Lung microvascular endothelial cell (primary cell): ENCODE data around the gene RPP38. TPM values are rescaled to one million over a fixed set of nuclear protein-coding genes. Genes with fewer than 3 reads are reported as not detected.
A peak's percentile ranks its signal among the peaks of the same experiment; 100 is the strongest.

Experiments used
- DNase-seq, 2 donors: peaks; one replicate each; pipeline versions ENCODE4 v3.0.0 to v3.0.0-alpha.2; 2010; ENCODE audit warnings: low read depth in 2 of 2
- total RNA-seq: library from RNA; depleted of rRNA; stranded (reverse); fragments of >200 nt; gene quantifications from 2 replicates; pipeline ENCODE4 v1.2.1, GENCODE V29; 2014

Gene RPP38
- 5.4 and 8.5 TPM in 2 replicates for total RNA-seq

DNA sequence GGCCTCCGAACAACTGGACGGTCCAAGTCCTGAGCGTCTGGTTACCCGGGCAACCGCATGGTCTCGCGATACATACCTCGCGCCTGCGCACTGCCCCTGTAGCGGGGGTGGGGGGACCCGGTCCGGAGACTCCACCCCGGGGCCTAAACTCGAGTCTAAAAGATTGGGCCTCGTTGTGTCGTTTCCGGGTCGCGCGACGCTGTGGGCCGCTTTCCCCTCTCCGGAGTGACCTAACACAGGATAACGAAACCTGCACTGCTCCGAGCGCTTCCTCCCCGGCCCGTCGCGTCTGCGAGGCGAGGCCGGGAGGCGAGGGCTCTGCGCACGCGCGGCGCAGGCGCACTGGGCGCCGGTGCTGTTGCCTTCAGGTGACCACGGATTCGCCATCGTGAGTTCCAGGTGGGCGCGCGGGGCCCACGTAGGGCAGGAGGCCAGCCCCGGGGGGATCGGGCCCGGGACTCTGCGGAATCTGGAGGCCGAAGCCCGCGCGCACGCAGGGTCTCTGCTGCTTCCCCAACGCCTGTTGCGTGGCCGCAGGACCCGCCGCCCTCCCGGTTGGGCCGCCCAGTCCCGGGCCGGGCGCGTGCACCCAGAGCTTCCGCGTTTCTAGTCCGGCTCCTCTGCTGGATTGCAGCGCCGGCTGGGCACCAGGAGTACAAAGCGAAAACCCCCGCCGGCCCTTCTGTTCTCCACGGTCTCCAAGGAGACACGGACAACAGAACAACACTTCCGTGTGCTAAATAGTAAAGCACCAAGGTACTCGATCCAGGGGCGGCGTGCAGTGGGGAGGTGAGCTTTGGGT, at the start of gene RPP38:
TSS of gene RPP38 (plus strand) at position 345 of the 802 bp plus-strand sequence. CDS start 5,960 bp downstream, outside the sequence.
- peak; percentile 97 to 98 for DNase-seq

DNA sequence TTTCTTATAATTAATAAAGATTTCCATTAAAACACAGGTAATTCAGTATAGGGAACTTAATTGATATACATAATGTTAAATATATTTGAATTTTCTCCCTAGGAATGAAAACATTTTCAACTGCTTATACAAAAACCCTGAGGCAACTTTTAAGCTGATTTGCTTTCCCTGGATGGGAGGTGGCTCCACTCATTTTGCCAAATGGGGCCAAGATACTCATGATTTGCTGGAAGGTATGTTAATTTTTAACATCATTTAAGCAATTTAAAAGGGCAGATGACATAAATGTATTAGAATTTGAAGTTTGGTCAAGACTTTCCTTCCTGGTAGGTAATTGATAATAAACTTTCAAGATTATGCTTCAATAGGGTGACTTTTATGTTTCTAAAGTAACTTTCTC, 47.6 kb upstream of the RPP38 start:
- DNase-seq = no peak

- no peak for DNase-seq
These were observed 45.0 kb upstream of the RPP38 start for GRCh38 chr10:15052121-15052520.

DNA sequence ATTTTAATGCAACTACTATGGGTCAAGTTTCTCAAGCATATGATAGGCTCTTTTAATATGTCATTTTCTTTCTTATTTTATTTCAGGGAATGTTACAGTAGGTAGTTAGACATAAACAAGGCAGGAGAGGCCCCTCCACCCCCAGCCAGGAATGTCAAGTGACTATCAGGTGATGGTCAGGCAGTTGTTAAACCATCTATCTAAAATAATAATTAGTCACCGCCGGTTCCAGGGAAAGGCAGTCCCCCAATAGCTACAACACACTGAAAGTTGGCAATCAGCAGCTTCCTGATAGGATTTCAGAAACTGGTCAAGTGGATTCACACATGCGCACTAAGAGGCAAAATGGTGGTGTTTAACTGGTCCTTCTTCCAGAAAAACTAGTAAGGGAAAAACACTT, 44.1 kb upstream of the RPP38 start:
- DNase-seq = no peak

GRCh38 chr10:15058689-15059088, 38.5 kb upstream of the RPP38 start:
- no peak for DNase-seq

GRCh38 chr10:15059914-15060313, 37.2 kb upstream of the RPP38 start:
- DNase-seq = no peak

DNA sequence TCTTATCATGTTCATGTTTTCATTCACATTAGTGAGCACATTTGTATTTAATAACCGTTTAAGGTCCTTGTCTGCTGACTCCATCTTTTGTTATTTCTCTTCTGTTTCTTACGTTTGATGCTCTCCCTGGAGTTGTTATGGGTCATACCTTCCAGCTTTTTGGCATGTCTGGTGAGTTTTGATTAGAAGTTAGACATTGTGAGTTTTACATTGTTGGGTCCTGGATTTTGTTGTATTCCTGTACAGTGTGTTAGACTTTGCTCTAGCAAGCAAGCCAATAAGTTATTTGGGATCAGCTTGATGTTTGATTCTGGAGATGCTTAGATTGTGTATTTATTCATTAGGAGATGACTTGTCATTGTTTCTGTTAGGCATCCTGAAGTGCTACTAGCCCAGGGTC, 36.5 kb upstream of the RPP38 start:
- DNase-seq = no peak

- DNase-seq = no peak
These were observed 30.0 kb upstream of the RPP38 start for GRCh38 chr10:15067154-15067553.

DNA sequence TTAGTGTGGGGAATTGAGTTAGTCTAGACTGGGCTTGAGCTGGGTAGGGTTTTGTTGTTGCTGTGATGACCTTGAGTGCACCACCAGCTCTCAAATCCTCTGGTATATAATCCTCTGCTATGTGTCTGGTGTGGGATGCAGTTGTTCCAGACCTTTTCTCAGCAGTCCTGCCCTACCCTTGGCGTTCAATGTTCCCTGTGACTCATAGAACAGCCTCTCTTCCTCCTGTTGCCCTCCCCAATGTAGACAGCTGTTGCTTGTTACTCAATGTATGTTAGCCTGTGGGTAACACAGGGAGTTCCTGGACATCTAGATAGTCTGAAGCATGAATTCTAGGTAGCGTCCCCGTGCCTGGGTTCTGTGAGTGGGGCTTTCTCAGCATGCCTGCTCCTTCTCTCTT, 28.4 kb upstream of the RPP38 start:
- DNase-seq = peak in 1 of 2 donors; percentile 24

GRCh38 chr10:15069230-15069629, 27.9 kb upstream of the RPP38 start:
- DNase-seq = no peak

- DNase-seq = no peak
These were observed 24.8 kb upstream of the RPP38 start for GRCh38 chr10:15072358-15072757.

GRCh38 chr10:15075421-15075820, 21.7 kb upstream of the RPP38 start:
- DNase-seq = no peak

GRCh38 chr10:15083674-15084501, 13.3 kb upstream of the RPP38 start:
- no peak for DNase-seq

DNA sequence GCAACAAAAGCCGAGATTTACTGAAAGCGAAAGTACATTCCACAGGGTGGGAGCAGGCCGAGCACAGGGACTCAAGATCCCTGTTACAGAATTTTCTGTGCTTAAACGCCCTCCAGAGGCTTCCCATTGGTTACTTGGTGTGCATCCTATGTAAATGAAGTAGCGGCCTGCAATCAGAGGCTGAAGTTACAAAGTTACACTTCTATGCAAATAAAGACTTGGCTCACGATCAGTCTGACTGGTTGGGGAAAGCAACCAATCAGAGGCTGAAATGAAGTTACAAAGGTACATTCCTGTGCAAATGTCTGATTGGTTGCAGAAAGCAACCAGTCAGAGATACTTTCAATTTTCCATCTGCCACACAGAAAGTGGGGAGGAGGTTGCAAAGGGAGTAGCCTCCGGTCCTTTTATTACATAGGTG, 12.6 kb upstream of the RPP38 start:
- peak; percentile 96 to 98 for DNase-seq

DNA sequence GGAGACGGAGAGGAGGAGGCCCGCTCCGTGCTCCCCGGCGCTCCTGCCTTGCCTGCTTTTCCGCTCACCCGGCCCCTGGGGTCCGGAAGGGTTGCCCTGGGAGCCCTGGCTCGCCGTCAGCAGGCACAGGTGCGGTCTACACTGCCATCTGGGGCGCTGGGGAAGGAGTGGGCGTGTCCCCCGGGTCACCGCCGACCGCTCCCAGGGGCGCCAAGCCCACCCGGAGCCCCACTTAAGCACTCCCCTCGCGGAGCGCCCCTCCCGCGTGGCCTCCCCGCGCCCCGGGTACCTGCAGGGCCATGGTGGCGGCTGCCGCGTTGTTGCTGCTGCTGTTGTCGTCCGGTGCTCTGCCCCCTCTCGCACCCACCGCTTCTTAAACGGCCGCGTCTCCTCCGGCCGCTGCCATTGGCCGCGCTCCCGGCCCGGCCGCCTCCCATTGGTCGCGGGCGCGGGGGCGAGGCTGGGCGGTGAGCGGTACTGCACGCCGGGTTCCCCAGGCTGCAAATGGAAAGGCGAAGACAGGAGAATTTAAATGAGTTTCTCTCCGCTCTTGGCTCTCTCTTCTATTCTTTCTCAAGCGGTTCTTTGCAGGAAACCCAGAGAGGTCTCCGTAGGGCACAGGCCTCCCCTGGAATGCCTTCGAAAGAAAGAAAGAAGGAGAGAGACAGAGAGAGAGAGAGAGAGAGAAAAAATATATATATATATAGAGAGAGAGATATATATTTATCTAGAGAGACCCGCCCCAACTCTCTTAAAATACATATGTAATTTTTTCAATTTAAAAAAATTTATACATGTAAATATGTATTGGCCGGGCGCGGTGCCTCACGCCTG, 8.5 kb upstream of the RPP38 start, which contains the start of gene ACBD7:
TSS of gene ACBD7 (minus strand) at position 349 of the 834 bp plus-strand sequence. CDS start at position 301, 48 bp downstream.
- DNase-seq = peak; percentile 81 to 82

DNA sequence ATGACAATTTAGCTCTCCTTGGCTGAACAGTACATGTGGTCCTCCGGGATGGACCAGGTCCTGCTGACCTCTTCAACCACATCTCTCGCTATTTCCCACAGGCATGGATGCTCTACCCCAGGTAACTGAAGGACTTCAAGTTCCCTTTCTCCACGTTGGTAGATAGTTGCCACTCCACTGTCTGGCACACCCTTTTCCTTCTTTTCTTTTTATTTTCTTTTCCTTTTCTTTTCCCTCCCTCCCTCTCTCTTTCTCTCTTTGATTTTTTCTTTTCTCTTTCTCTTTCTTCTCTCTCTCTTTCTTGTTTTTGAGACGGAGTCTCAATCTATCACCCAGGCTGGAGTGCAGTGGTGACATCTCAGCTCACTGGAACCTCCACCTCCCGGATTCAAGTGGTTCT, 5.7 kb upstream of the RPP38 start:
- no peak for DNase-seq

DNA sequence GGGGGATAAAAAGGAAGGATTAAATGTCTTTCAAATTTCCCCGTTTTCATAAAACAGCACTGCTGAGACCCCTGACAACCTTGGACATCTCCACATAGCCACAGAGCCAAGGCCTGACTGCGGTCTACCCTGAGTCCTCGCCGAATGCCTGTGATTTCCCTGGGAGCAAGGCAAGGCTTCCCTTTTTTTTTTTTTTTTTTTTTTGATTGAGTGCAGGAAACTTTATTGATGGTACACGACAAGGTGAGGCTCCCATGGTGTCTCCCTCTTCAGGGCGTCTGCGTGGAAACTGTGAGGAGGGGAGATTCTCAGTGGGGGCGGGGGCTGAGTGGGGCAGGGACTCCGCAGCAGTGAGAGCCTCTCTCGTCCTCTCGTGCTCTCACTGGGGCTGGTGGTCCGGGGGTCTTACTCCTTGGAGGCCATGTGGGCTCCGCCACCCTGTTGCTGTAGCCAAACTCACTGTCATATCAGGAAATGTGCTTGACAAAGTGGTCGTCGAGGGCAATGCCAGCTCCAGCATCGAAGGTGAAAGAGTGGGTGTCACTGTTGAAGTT, 4.2 kb upstream of the RPP38 start:
- no peak for DNase-seq

DNA sequence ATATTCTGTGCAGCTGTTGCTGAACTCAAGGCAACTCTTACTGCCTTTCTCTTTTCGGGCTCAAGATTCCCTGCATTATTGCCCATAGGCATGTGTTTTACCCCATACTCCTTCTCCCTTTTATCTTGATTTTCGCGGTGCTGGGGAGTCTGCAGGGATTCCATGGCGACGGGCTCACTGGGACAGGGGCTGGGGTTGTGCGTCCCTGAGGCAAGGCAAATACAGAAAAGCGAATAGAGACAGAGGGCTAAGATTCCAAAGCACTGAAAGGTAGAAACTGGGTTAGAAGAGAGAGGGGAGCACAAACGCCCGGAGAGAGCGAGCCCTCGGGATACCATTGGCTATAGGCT, 519 bp upstream of the RPP38 start:
- DNase-seq = no peak

- no peak for DNase-seq
These were observed 2.7 kb downstream of the RPP38 start for GRCh38 chr10:15099886-15100285.

- DNase-seq = no peak
These were observed 6.4 kb downstream of the RPP38 start for GRCh38 chr10:15103513-15103912.

GRCh38 chr10:15106352-15107013, 9.3 kb downstream of the RPP38 start:
- peak; percentile 75 to 77 for DNase-seq
